HG02759 (cell line): ENCODE results near the gene PEF1.

Experiments
- ATAC-seq: cut with Tn5 transposase; IDR thresholded peaks from one replicate; pipeline ENCODE4 v1.9.1; 2021; ENCODE audit warnings: mild to moderate bottlenecking, moderate library complexity; ENCODE audit not compliant: unreplicated experiment

Gene PEF1

DNA sequence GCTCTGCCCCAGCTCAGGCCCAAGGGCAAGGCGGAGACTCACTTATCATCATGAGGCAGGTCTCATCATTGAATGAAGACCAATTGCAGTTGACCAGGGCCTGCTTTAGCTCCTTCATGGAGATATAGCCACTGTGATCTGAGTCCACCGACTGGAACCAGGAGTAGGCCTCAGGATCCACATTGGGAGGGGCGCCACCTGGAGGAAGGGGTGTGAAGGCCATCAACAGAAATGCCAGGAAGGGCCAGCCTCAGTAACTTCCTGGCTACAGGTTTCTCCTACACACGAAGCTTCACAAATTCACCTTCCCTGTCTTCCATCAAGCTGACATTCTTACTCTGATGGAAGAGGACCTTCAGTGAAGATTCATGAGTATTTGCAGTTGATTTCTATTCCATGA lies 11.6 kb downstream of the PEF1 start:
- ATAC-seq = no peak

- no peak for ATAC-seq
These were observed 12.0 kb downstream of the PEF1 start for GRCh38 chr1:31632649-31633048.

DNA sequence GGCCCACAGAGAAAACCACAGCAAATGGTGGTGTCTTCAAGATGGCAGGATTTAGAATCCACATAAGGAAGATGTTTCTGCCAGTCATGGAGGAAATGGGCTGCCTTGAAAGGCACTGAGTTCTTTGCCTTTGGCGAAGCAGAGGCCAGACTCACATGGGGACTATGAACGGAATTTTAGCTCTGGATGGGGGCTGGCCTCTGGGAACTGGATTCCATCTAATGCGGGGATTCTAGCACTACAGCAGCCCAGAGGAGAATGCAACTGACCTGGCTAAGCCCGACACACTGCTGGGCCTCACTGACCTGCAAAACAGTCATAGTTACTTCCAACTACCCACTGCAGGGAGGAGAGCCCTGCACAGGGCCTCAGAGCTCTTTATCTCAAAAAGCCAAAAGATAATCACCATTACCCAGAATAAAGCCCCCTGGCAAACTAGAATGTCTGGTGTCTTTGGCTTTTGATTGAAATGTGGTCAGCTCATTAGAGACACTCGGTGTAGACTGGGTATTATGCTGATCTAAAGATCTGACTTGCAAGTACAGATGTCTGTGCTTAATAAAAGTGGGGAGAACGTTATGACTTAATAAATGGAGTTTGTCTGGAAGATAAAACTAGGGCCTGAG lies 15.6 kb downstream of the PEF1 start:
- ATAC-seq = no peak

- ATAC-seq = no peak
These were observed 16.6 kb downstream of the PEF1 start for GRCh38 chr1:31627930-31628559.

DNA sequence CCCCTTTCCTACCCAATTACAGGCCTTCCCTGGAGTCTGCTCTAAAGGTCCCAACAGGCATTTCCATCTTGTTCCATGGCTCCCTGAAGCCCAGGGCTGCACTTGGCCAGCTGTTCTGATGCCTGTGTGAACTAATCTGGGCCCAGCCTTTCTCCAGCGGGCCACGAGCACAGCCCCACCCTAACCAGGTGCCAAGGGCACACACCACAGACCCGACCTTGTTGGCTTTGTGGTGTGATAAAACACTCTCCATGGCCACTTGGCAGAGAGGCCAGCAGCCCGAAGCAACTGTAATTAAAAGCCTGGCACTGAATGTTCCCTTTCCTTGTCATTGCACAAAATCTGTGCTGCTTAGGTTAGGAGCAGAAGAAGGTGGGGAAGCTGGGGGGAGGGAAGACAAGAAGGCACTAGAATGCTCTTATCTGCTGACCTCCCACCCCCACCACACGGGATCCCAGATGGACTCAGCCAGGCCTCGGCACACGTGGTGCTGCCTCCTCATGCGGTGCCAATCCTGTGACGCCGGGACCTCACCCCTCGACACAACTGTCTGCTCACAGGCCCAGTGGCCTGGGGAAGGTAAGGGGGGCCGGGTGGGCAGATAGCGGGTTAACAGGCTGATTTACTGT lies 17.3 kb downstream of the PEF1 start:
- no peak for ATAC-seq

DNA sequence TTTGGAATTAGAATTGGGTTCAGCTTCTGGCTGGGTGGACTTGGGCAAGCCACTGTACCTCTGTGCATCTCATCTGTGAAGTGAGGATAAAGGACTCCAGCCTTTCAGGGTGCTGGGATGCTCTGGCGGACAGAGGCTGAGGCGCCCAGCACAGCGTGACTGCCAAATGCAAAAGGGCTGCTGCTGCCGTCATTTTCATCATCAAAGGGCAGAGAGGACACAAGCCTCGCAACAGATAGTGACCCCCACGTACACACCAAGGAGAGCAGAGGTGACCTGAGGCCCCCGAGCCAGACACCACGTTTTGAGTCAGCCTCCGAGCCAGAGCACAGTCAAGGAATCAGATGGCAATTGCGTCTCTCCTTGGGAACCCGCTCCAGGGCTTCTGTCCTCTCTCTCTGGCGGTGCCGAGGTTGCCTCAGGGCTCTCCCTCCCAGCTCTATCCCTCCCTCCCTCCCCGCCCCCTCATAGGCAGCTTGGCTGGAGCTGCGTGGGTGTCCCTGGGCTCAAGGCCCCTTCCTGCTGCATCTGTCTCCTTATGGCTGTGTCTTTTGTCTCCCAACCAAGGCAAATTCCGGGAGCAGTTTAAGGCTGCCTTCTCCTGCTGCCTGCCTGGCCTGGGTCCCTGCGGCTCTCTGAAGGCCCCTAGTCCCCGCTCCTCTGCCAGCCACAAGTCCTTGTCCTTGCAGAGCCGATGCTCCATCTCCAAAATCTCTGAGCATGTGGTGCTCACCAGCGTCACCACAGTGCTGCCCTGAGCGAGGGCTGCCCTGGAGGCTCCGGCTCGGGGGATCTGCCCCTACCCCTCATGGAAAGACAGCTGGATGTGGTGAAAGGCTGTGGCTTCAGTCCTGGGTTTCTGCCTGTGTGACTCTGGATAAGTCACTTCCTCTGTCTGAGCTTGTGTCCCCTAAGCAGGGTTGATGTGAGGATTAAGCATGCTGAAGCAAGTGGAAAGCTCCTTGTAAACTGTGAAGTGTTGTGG lies 18.2 kb downstream of the PEF1 start:
- ATAC-seq = no peak

GRCh38 chr1:31625561-31626222 lies 19.0 kb downstream of the PEF1 start:
- ATAC-seq = no peak

DNA sequence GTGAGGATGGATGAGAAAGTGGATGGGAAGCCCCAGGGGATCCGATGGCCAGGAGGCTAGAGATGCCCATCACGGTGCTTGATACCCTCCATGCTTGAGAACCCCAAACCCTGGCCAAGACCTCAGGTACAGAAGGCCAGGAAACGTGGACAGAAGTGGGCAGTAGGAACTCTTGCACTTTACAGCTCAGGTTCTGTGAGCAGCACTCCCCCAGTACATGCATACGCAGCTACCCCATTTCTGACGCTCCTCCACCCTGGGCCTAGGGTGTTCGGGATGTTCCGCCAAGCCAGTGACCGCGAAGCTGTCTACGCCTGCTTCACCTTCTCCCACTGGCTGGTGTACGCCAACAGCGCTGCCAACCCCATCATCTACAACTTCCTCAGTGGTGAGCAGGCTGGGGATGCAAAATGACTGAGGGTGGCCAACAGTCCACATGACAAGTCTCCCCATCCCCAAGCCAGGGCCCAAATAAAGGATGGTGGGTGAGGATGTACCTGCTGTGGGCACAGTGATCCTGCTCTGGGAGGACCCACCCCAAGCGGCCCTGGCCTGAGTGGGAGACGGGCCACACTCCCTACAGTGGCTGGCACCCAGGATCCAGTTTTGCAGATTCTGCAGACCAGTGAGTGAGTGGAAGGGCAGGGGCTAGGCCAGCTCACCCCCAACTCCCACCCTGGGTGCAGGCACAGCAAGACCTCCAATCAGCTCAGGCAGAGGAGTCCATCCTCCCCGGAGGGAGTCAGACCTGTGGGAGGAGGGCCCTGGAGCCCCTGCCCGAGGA lies 19.8 kb downstream of the PEF1 start:
- no peak for ATAC-seq

DNA sequence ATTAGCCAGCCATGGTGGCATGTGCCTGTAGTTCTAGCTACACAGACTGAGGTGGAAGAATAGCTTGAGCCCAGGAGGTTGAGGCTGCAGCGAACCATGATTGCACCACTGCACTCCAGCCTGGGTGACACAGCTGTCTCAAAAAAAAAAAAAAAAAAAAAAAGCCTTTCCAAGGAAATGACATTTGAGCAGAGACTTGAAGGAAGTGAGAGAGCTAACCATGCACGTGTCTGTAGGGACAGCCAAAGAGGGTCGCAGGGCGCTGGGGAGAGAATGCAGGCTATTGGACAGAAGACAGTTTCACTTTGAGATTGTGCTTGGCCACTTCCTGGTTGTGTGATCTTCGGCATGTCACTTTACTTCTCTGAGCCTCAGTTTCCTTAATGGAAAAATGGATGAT lies 20.4 kb downstream of the PEF1 start:
- ATAC-seq = no peak

DNA sequence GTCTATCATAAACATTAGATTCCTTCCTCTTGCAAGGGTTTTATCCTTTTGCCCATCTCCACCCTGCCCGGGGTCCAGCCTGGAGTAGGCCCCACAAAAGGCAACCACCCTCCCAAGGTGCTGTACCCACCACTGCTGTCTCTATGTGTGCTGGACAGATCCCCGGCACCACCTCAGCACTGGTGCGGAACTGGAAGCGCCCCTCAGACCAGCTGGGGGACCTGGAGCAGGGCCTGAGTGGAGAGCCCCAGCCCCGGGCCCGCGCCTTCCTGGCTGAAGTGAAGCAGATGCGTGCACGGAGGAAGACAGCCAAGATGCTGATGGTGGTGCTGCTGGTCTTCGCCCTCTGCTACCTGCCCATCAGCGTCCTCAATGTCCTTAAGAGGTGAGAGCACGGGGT lies 21.3 kb downstream of the PEF1 start:
- ATAC-seq = no peak

GRCh38 chr1:31621847-31622730 lies 22.6 kb downstream of the PEF1 start:
- ATAC-seq = no peak

DNA sequence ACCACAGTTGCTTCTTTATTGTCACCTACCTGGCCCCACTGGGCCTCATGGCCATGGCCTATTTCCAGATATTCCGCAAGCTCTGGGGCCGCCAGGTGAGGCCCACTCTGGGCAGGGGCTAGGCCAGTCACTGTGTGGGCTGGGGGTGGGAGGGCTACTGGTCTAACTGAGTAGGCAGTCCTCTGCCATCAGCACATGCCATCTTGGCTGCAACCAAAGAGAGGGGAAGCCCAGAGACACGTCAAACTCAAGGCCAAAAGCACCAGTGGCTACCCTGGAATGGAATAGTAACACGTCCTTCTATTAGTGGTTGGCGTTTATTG lies 23.2 kb downstream of the PEF1 start:
- no peak for ATAC-seq

DNA sequence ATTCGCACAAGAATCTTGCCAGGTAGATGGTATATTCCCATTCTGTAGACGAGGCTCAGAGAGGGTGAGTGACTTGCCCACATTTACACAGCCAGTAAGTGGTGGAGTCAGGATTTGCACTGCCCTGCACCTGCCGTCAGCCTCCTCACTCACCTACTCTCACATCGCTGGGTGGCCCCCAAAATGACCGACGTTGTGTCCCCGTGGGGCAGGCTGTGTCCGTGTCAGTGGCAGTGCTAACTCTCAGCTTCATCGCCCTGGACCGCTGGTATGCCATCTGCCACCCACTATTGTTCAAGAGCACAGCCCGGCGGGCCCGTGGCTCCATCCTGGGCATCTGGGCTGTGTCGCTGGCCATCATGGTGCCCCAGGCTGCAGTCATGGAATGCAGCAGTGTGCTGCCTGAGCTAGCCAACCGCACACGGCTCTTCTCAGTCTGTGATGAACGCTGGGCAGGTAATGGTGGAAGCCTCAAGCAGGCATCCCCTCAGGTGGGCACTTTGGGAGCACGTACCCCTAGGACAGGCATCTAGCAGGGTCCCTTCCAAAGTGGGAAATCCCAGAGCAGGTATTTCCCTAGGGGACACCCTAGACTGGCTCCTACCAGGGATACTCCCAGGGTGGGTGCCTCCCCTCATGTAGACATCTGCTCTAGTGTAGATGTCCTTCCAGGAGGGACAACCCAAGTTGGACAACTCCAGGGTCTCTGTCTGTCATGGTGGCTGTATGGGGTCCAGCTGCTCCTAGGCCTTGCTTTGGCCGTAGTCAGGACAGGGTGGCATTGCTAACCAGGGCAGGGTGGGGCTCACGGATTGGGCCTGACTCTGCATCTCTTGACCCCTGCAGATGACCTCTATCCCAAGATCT lies 23.8 kb downstream of the PEF1 start:
- no peak for ATAC-seq

DNA sequence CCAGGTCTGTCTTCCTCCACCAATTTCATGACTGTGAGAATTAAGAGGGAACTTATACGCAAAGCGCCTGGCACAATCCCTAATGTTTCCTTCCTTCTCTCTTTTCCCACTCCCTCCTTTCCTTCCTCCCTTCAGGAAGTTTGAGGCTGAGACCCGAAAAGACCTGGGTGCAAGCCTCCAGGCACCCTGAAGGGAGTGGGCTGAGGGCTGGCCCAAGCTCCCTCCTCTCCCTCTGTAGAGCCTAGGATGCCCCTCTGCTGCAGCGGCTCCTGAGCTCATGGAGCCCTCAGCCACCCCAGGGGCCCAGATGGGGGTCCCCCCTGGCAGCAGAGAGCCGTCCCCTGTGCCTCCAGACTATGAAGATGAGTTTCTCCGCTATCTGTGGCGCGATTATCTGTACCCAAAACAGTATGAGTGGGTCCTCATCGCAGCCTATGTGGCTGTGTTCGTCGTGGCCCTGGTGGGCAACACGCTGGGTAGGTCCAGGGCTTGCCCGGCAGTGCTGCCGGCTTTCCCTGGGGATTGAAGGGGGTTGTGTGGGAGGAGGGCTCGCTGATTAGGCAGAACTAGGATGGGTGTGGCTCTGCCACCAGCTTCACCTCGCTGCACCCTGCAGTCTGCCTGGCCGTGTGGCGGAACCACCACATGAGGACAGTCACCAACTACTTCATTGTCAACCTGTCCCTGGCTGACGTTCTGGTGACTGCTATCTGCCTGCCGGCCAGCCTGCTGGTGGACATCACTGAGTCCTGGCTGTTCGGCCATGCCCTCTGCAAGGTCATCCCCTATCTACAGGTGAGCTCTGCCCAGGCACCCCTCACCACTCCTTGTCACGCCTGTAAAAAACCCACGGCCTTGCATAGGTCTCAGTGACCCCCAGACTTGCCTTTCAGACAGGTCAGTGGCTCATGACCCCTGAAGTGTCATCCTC lies 25.5 kb downstream of the PEF1 start:
- no peak for ATAC-seq

GRCh38 chr1:31617916-31618746 lies 26.5 kb downstream of the PEF1 start:
- peak; percentile 49 for ATAC-seq

- ATAC-seq = no peak
These were observed 27.3 kb downstream of the PEF1 start, which contains the start of gene HCRTR1 for GRCh38 chr1:31617218-31617915. Gene HCRTR1, plus strand, starts transcription at chr1:31617689. Its CDS starts 1,504 bp downstream, at chr1:31619193.
